ENCODE results near the gene IGFL3.
A peak's percentile ranks its signal among the peaks of the same experiment; 100 is the strongest.

Gene IGFL3

DNA sequence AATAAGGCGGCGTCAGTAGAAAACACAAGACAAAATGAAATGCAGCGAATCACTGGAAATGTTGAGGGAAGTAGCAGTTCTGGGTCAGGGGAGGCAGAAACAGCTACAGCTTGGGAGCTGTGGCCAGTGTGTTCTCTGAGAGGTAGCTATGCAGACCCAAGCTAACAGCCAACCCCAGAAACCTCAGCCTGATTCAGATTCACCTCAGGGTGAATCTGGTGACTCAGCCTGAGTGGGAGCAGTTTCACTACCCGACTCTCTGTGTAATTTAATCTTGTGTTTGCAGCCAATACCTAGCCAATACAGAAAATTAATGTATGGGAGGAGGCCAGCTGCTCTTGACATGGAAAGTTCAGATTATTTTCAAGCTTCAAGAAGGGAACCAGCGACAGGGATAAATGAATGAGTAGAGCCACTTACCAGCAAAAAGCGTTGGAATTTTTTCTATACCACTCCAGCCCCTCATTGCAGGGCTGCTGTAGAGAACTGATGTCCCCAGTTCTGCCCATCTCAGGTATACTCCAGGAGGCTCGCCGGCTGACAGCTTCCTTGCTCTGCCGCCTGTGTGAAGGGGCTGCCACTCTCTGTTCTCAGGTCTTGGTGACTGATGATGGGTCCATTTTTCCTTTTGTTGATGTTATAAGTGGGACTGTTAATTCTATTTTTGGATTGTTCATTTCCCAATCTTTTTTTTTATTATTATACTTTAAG, 8.9 kb downstream of the IGFL3 start:
- Histone ChIP-seq H3K4me1 (ENCODE audit: low read length) (no peaks in the 10 kb centered on the region), H3K36me3 (replicated peaks; ENCODE audit: insufficient read depth, low read length) (no peaks in the 10 kb centered on the region), H3K9ac (ENCODE audit: low read length) (no peak overlapping the region), H3K9me2 (replicated peaks; ENCODE audit: insufficient read depth, low read length) (no peaks in the 10 kb centered on the region), H3K79me2 (ENCODE audit: low read length) (no peaks in the 10 kb centered on the region), H2AFZ (ENCODE audit: low read length) (no peak overlapping the region), H4K20me1 (ENCODE audit: insufficient read depth, low read length) (no peaks in the 10 kb centered on the region), H3K4me2 (ENCODE audit: low read depth, low read length) (no peak overlapping the region), H3K4me3 (ENCODE audit: low read length) (no peak overlapping the region), H3F3A (ENCODE audit: insufficient read depth, low read length) (no peaks in the 10 kb centered on the region), H3K27ac (ENCODE audit: low read length) (no peak overlapping the region), H3K9me3 (replicated peaks; ENCODE audit: insufficient read depth, low read length) (no peaks in the 10 kb centered on the region), H3K27me3 (replicated peaks; ENCODE audit: insufficient read depth, low read length) (peaks cover 52% of the 10 kb centered on the region)
- DNase-seq = peak; percentile 7
- TF ChIP-seq, protein P1, sequence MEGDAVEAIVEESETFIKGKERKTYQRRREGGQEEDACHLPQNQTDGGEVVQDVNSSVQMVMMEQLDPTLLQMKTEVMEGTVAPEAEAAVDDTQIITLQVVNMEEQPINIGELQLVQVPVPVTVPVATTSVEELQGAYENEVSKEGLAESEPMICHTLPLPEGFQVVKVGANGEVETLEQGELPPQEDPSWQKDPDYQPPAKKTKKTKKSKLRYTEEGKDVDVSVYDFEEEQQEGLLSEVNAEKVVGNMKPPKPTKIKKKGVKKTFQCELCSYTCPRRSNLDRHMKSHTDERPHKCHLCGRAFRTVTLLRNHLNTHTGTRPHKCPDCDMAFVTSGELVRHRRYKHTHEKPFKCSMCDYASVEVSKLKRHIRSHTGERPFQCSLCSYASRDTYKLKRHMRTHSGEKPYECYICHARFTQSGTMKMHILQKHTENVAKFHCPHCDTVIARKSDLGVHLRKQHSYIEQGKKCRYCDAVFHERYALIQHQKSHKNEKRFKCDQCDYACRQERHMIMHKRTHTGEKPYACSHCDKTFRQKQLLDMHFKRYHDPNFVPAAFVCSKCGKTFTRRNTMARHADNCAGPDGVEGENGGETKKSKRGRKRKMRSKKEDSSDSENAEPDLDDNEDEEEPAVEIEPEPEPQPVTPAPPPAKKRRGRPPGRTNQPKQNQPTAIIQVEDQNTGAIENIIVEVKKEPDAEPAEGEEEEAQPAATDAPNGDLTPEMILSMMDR (IDR thresholded peaks at IDR 0.05; ENCODE audit: low read length) = no peak
- TF ChIP-seq EZH2phosphoT487 (IDR thresholded peaks at IDR 0.05; ENCODE audit: low read length) (no peak), EZH2 (optimal IDR thresholded peaks at IDR 0.05; ENCODE audit: low read depth, low read length) (no peak)

DNA sequence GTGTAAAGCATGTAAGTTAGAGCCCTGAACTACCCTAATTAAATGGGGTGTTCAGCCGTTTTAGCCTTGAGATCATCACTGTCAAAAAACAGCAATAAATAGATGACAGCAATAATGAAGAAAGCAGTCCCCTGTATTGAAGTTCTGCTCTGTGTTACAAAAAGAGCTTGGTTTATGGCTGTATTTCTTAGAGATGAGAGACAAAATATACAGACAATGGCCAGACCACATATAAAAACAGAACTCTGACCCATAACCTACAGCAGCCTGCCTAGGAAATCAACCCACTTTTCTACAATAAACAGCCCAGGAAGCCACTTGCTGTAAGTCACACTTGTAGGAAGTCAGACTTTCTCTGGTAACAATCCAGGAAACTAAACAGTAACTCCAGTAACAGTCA, 10.8 kb downstream of the IGFL3 start:
- H3K9ac ChIP-seq (ENCODE audit: low read length) = no peak overlapping the region
- no peaks in the 10 kb centered on the region for H3K79me2 ChIP-seq (ENCODE audit: low read length)
- H4K20me1 ChIP-seq (ENCODE audit: insufficient read depth, low read length) = no peaks in the 10 kb centered on the region
- no peak for DNase-seq
- TF ChIP-seq EZH2phosphoT487 (IDR thresholded peaks at IDR 0.05; ENCODE audit: low read length) = no peak
- TF ChIP-seq, protein P1 (IDR thresholded peaks at IDR 0.05; ENCODE audit: low read length) = no peak
- TF ChIP-seq EZH2 (optimal IDR thresholded peaks at IDR 0.05; ENCODE audit: low read depth, low read length) = no peak
- no peak overlapping the region for H3K27ac ChIP-seq (ENCODE audit: low read length)
- no peak overlapping the region for H2AFZ ChIP-seq (ENCODE audit: low read length)
- H3K36me3 ChIP-seq (replicated peaks; ENCODE audit: insufficient read depth, low read length) = no peaks in the 10 kb centered on the region
- no peak overlapping the region for H3K4me2 ChIP-seq (ENCODE audit: low read depth, low read length)
- no peaks in the 10 kb centered on the region for H3K9me2 ChIP-seq (replicated peaks; ENCODE audit: insufficient read depth, low read length)
- no peaks in the 10 kb centered on the region for H3K9me3 ChIP-seq (replicated peaks; ENCODE audit: insufficient read depth, low read length)
- no peak overlapping the region for H3K4me3 ChIP-seq (ENCODE audit: low read length)
- H3K4me1 ChIP-seq (ENCODE audit: low read length) = no peaks in the 10 kb centered on the region
- H3F3A ChIP-seq (ENCODE audit: insufficient read depth, low read length) = no peaks in the 10 kb centered on the region
- H3K27me3 ChIP-seq (replicated peaks; ENCODE audit: insufficient read depth, low read length) = peaks cover 44% of the 10 kb centered on the region

GRCh38 chr19:46112527-46112926, 12.0 kb downstream of the IGFL3 start:
- no peak overlapping the region for H3K27ac ChIP-seq (ENCODE audit: low read length)
- no peaks in the 10 kb centered on the region for H3K36me3 ChIP-seq (replicated peaks; ENCODE audit: insufficient read depth, low read length)
- no peaks in the 10 kb centered on the region for H3K4me1 ChIP-seq (ENCODE audit: low read length)
- H3K9ac ChIP-seq (ENCODE audit: low read length) = no peak overlapping the region
- no peaks in the 10 kb centered on the region for H3K9me3 ChIP-seq (replicated peaks; ENCODE audit: insufficient read depth, low read length)
- no peak overlapping the region for H3K4me3 ChIP-seq (ENCODE audit: low read length)
- no peak for TF ChIP-seq EZH2 (optimal IDR thresholded peaks at IDR 0.05; ENCODE audit: low read depth, low read length)
- TF ChIP-seq EZH2phosphoT487 (IDR thresholded peaks at IDR 0.05; ENCODE audit: low read length) = no peak
- TF ChIP-seq, protein P1 (IDR thresholded peaks at IDR 0.05; ENCODE audit: low read length) = no peak
- no peak for DNase-seq
- H3K79me2 ChIP-seq (ENCODE audit: low read length) = no peaks in the 10 kb centered on the region
- H4K20me1 ChIP-seq (ENCODE audit: insufficient read depth, low read length) = no peaks in the 10 kb centered on the region
- no peaks in the 10 kb centered on the region for H3F3A ChIP-seq (ENCODE audit: insufficient read depth, low read length)
- no peaks in the 10 kb centered on the region for H3K9me2 ChIP-seq (replicated peaks; ENCODE audit: insufficient read depth, low read length)
- H3K27me3 ChIP-seq (replicated peaks; ENCODE audit: insufficient read depth, low read length) = peaks cover 41% of the 10 kb centered on the region
- no peak overlapping the region for H2AFZ ChIP-seq (ENCODE audit: low read length)
- H3K4me2 ChIP-seq (ENCODE audit: low read depth, low read length) = no peak overlapping the region

All from MM.1S (cell line).